Measurements from ENCODE around the gene EMC8.

Gene EMC8

GRCh38 chr16:85774136-85774535 lies 25.2 kb downstream of the EMC8 start:
- TF ChIP-seq CTCF (IDR thresholded peaks at IDR 0.05; ENCODE audit: extremely low read depth, insufficient read depth, missing control alignments), result no peak
- no peak for DNase-seq (ENCODE audit: low spot score)
- in situ Hi-C loops (cut with MboI; ENCODE audit: low pct_unique_long_range_greater_than_20kb, low sequenced_read_pairs, unreplicated experiment), result no loop called here

GRCh38 chr16:85773044-85773443 lies 26.3 kb downstream of the EMC8 start:
- TF ChIP-seq CTCF (IDR thresholded peaks at IDR 0.05; ENCODE audit: extremely low read depth, insufficient read depth, missing control alignments), result no peak
- no peak for DNase-seq (ENCODE audit: low spot score)
- in situ Hi-C loops (cut with MboI; ENCODE audit: low pct_unique_long_range_greater_than_20kb, low sequenced_read_pairs, unreplicated experiment), result no loop called here

- in situ Hi-C loops (cut with MboI; ENCODE audit: low pct_unique_long_range_greater_than_20kb, low sequenced_read_pairs, unreplicated experiment), result no loop called here
- no peak for TF ChIP-seq CTCF (IDR thresholded peaks at IDR 0.05; ENCODE audit: extremely low read depth, insufficient read depth, missing control alignments)
- no peak for DNase-seq (ENCODE audit: low spot score)
Observed at GRCh38 chr16:85770741-85771140, 28.6 kb downstream of the EMC8 start.

GRCh38 chr16:85768199-85768598 lies 31.1 kb downstream of the EMC8 start:
- in situ Hi-C loops (cut with MboI; ENCODE audit: low pct_unique_long_range_greater_than_20kb, low sequenced_read_pairs, unreplicated experiment), result no loop called here
- DNase-seq (ENCODE audit: low spot score), result no peak
- TF ChIP-seq CTCF (IDR thresholded peaks at IDR 0.05; ENCODE audit: extremely low read depth, insufficient read depth, missing control alignments), result no peak

GRCh38 chr16:85767531-85767930 lies 31.8 kb downstream of the EMC8 start:
- no peak for DNase-seq (ENCODE audit: low spot score)
- in situ Hi-C loops (cut with MboI; ENCODE audit: low pct_unique_long_range_greater_than_20kb, low sequenced_read_pairs, unreplicated experiment), result no loop called here
- no peak for TF ChIP-seq CTCF (IDR thresholded peaks at IDR 0.05; ENCODE audit: extremely low read depth, insufficient read depth, missing control alignments)

- DNase-seq (ENCODE audit: low spot score), result no peak
- TF ChIP-seq CTCF (IDR thresholded peaks at IDR 0.05; ENCODE audit: extremely low read depth, insufficient read depth, missing control alignments), result no peak
- in situ Hi-C loops (cut with MboI; ENCODE audit: low pct_unique_long_range_greater_than_20kb, low sequenced_read_pairs, unreplicated experiment), result no loop called here
Observed at GRCh38 chr16:85765767-85766166, 33.6 kb downstream of the EMC8 start.

GRCh38 chr16:85765211-85765610 lies 34.1 kb downstream of the EMC8 start:
- in situ Hi-C loops (cut with MboI; ENCODE audit: low pct_unique_long_range_greater_than_20kb, low sequenced_read_pairs, unreplicated experiment), result no loop called here
- no peak for DNase-seq (ENCODE audit: low spot score)
- TF ChIP-seq CTCF (IDR thresholded peaks at IDR 0.05; ENCODE audit: extremely low read depth, insufficient read depth, missing control alignments), result no peak

Data from GM13977 (cell line).